Transverse colon (tissue), 4 donors: ENCODE measurements around the gene COL23A1. TPM values are rescaled to one million over a fixed set of nuclear protein-coding genes. Genes with fewer than 3 reads are reported as not detected.
"Not testable (repeated sequence)": the region's sequence is repeated elsewhere in the genome, so short reads cannot be mapped to it uniquely, and the experiment has no call there.

Source experiments
- DNase-seq: peaks from one replicate; pipeline ENCODE4 v3.0.0-alpha.2; 2019
- H3K27ac ChIP-seq, 4 donors: fragments of 200-600 bp; sonication (generic); 2 replicates each; pipeline ENCODE4 v1.5.1; 2016 to 2018; ENCODE audit warnings: inconsistent platforms in 4 of 4
- H3K27me3 ChIP-seq: fragments of 200-600 bp; sonication (generic); 2 replicates; pipeline ENCODE4 v1.5.1; 2017; ENCODE audit warnings: inconsistent platforms
- H3K36me3 ChIP-seq, 4 donors: fragments of 200-600 bp; sonication (generic); 2 replicates each; pipeline ENCODE4 v1.5.1; 2017 to 2019; ENCODE audit warnings: inconsistent platforms in 4 of 4
- H3K4me1 ChIP-seq, 4 donors: fragments of 200-600 bp; sonication (generic); 2 replicates each; pipeline ENCODE4 v1.5.1; 2017 to 2020; ENCODE audit warnings: inconsistent platforms in 4 of 4
- H3K4me3 ChIP-seq, 4 donors: fragments of 200-600 bp; sonication (generic); 1 replicate in 1 of 4; 2 replicates in 3 of 4; pipeline versions ENCODE4 v1.5.1 to v1.6.1; 2017 to 2019; ENCODE audit warnings: inconsistent platforms in 4 of 4
- H3K9me3 ChIP-seq, 2 donors: fragments of 200-600 bp; sonication (generic); 2 replicates each; pipeline ENCODE4 v1.5.1; 2017 to 2019; ENCODE audit warnings: inconsistent platforms in 2 of 2
- EP300 ChIP-seq: sonication (generic); formaldehyde crosslinking; IDR thresholded peaks from one replicate; pipeline ENCODE4 v1.6.1; 2017; ENCODE audit warnings: antibody characterized with exemption, low read depth
- POLR2A ChIP-seq: fragments of 450-650 bp; IDR thresholded peaks from one replicate; pipeline ENCODE4 v1.6.1; 2016; ENCODE audit warnings: antibody characterized with exemption, mild to moderate bottlenecking, moderate library complexity
- POLR2AphosphoS5 ChIP-seq, 3 donors: sonication (generic); formaldehyde crosslinking; IDR thresholded peaks; one replicate each; pipeline ENCODE4 v1.6.1; 2016; ENCODE audit warnings: antibody characterized with exemption in 3 of 3
- WGBS, 2 donors: methylation state at CpG; one replicate each; pipeline ENCODE4 v1.1.5; 2018; ENCODE audit warnings: low coverage in 1 of 2; 5-methylcytosine and 5-hydroxymethylcytosine counted together
- in situ Hi-C, 4 donors: fragments of 200-750 bp; cut with MboI; loops; one replicate each; pipeline versions ENCODE4 v1.15.0 to v1.15.1; 2017; ENCODE audit warnings: low sequenced_read_pairs in 3 of 4, low pct_ligation_motif_present in 1 of 4, low pct_unique_long_range_greater_than_20kb in 1 of 4
- intact Hi-C: fragments of 100-400 bp; cut with DNase I; formaldehyde crosslinking; loops from one replicate; pipeline ENCODE4 v1.15.1; 2023; ENCODE audit warnings: low total_unique reads
- total RNA-seq, 4 donors: library from RNA; depleted of rRNA; stranded (reverse); fragments of >200 nt; gene quantifications; one replicate each; pipeline ENCODE4 v1.1.0, GENCODE V29; 2016
- TF ChIP-seq, protein P1 (sequence below), 5 experiments: fragments of 200-600 bp in 3 of 5; fragments of 450-650 bp in 2 of 5; sonication (generic) in 3 of 5; IDR thresholded peaks; 1 replicate in 2 of 5; 2 replicates in 3 of 5; pipeline ENCODE4 v1.5.1; 2016 to 2017; ENCODE audit warnings: antibody characterized with exemption in 5 of 5, inconsistent platforms in 3 of 5, mild to moderate bottlenecking in 2 of 5, moderate library complexity in 1 of 5

Gene COL23A1
- total RNA-seq, 4 donors from 2014 or later: 0.14 to 2.2 (median 1.4) TPM; not detected in 1

DNA sequence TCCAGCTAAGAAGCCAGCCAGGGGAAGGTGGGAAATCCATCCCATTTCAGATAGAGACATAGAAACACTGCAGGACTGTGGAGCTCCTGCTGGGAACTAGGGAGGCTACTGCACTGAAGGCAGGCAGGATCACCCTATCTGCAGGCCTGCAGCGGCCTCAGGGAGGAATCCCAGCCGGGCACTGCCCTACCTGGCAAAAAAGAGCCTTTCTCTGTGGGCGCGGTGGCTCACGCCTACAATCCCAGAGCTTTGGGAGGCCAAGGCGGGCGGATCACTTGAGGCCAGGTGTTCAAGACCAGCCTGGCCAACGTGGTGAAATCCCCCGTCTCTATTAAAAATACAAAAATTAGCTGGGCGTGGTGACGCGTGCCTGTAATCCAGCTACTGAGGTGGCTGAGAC lies 286.2 kb downstream of the COL23A1 start:
- intact Hi-C loops: no loop called here
- Histone ChIP-seq H3K27me3 (no peaks in the 10 kb centered on the region), H3K36me3 (no peaks in the 10 kb centered on the region), H3K4me1 (no peaks in the 10 kb centered on the region), H3K9me3 (no peaks in the 10 kb centered on the region), H3K4me3 (no peak overlapping the region), H3K27ac (no peak overlapping the region)
- TF ChIP-seq POLR2AphosphoS5 (IDR thresholded peaks at IDR 0.05): no peak
- TF ChIP-seq, protein P1, sequence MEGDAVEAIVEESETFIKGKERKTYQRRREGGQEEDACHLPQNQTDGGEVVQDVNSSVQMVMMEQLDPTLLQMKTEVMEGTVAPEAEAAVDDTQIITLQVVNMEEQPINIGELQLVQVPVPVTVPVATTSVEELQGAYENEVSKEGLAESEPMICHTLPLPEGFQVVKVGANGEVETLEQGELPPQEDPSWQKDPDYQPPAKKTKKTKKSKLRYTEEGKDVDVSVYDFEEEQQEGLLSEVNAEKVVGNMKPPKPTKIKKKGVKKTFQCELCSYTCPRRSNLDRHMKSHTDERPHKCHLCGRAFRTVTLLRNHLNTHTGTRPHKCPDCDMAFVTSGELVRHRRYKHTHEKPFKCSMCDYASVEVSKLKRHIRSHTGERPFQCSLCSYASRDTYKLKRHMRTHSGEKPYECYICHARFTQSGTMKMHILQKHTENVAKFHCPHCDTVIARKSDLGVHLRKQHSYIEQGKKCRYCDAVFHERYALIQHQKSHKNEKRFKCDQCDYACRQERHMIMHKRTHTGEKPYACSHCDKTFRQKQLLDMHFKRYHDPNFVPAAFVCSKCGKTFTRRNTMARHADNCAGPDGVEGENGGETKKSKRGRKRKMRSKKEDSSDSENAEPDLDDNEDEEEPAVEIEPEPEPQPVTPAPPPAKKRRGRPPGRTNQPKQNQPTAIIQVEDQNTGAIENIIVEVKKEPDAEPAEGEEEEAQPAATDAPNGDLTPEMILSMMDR (IDR thresholded peaks at IDR 0.05): no peak
- no peak for TF ChIP-seq POLR2A
- TF ChIP-seq EP300: no peak
- DNase-seq: no peak
- 79% methylated on average over 9 of the region's 12 CpGs; no CpG with 5 or more reads in 1 of the 2 donors for WGBS, 2 donors
- in situ Hi-C loops: no loop called here

DNA sequence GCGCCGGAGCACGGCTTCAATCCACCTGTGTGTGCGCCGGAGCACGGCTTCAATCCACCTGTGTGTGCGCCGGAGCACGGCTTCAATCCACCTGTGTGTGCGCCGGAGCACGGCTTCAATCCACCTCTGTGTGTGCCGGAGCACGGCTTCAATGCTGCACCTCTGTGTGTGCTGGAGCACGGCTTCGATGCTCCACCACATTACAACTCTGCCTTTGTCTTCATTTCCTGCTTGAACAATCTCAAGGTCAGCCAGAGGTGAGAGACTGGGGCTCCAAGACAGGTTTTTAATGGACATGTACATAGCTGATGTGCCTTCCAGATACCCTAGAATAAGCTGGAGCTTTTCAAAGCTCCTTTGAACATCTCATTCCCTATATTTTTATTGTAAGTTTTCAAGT lies 287.9 kb downstream of the COL23A1 start:
- in situ Hi-C loops, H3K4me1 ChIP-seq, H3K27me3 ChIP-seq, H3K27ac ChIP-seq, intact Hi-C loops, H3K9me3 ChIP-seq, DNase-seq, H3K4me3 ChIP-seq, H3K36me3 ChIP-seq: not testable (repeated sequence)
- WGBS, 2 donors: 59% methylated on average over 13 of the region's 16 CpGs; no CpG with 5 or more reads in 1 of the 2 donors

DNA sequence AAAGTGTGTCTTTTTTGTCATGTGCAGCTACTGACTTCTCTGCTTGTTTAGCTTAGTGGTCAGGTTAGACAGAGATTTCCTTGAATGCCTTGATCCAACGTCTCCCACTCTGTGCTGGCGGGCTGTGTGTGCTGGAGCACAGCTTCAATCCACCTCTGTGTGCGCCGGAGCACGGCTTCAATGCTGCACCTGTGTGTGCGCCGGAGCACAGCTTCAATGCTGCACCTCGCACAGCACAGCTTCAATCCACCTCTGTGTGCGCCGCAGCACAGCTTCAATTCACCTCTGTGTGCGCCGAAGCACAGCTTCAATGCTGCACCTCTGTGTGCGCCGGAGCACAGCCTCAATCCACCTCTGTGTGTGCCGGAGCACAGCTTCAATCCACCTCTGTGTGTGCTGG lies 288.6 kb downstream of the COL23A1 start:
- Histone ChIP-seq H3K27me3 (no peaks in the 10 kb centered on the region), H3K36me3 (no peaks in the 10 kb centered on the region), H3K4me3 (no peak overlapping the region), H3K4me1 (no peaks in the 10 kb centered on the region), H3K27ac (no peak overlapping the region), H3K9me3 (no peaks in the 10 kb centered on the region)
- no peak for DNase-seq
- WGBS, 2 donors: 83% methylated on average over 15 of the region's 15 CpGs; no CpG with 5 or more reads in 1 of the 2 donors
- TF ChIP-seq POLR2AphosphoS5 (IDR thresholded peaks at IDR 0.05): no peak
- TF ChIP-seq POLR2A: no peak
- TF ChIP-seq, protein P1 (IDR thresholded peaks at IDR 0.05): no peak
- no peak for TF ChIP-seq EP300
- in situ Hi-C loops: no loop called here
- intact Hi-C loops: no loop called here

DNA sequence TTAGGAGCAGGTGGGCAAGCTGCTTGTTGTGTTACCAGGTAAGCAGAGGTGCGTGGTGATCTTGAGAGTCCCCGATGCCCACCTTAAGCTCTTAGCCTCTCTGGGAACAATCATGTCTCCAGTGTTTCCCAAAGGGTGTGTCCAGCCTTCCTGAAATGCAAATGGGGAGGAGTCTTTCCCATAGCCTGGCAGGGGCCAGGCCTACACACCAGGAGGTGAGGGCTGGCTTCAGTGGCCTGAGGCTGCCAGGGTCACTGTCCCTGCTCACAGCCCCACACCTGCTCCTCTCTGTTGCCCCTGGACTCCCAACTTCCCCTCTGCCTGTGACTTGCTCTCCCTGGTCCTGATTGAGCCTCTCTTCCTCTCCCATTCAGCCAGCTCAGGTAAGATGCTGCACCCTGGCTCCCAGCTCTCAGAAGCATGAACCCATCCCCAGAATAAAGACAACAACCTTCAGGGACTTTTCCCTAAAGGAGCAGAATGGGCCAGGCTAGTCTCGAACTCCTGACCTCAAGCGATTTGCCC lies 291.8 kb downstream of the COL23A1 start:
- no peak for DNase-seq

More for the DNA sequence above, 291.8 kb downstream of the COL23A1 start:
- WGBS, 2 donors: 98 to 100% methylated on average over 1 to 4 of the region's 4 CpGs
- in situ Hi-C loops: loop anchor here in 2 of 4 donors (10.0 to 25.0 kb wide), 2 partner anchors 246 to 264 kb away; no protein-coding TSS in a partner anchor
- TF ChIP-seq POLR2AphosphoS5 (IDR thresholded peaks at IDR 0.05): no peak
- TF ChIP-seq EP300: no peak
- TF ChIP-seq POLR2A: no peak
- TF ChIP-seq, protein P1 (IDR thresholded peaks at IDR 0.05): no peak
- H3K4me3 ChIP-seq: no peak overlapping the region
- no peaks in the 10 kb centered on the region for H3K27me3 ChIP-seq
- no peaks in the 10 kb centered on the region for H3K9me3 ChIP-seq
- intact Hi-C loops: no loop called here
- H3K36me3 ChIP-seq: no peaks in the 10 kb centered on the region
- H3K27ac ChIP-seq: no peak overlapping the region
- H3K4me1 ChIP-seq: no peaks in the 10 kb centered on the region
